WTC11 (cell line): ENCODE data around the gene ATP10D.

Source experiments
- ARID4B ChIP-seq: sonication (generic); formaldehyde crosslinking; IDR thresholded peaks from 2 replicates; pipeline ENCODE4 v1.8.0; 2023; ENCODE audit warnings: missing genetic modification reagents, mild to moderate bottlenecking, borderline replicate concordance
- ATF1 ChIP-seq: sonication (generic); formaldehyde crosslinking; IDR thresholded peaks from 2 replicates; pipeline ENCODE4 v1.8.1; 2023; ENCODE audit warnings: mild to moderate bottlenecking, moderate library complexity, missing genetic modification reagents
- CREB1 ChIP-seq: sonication (generic); formaldehyde crosslinking; IDR thresholded peaks from 2 replicates; pipeline ENCODE4 v1.8.0; 2023; ENCODE audit warnings: mild to moderate bottlenecking, missing genetic modification reagents
- CTCF ChIP-seq: fragments of 200-600 bp; IDR thresholded peaks from 2 replicates; pipeline ENCODE4 v1.8.0; 2022; ENCODE audit warnings: antibody characterized with exemption
- MYBL2 ChIP-seq: sonication (generic); formaldehyde crosslinking; IDR thresholded peaks from 2 replicates; pipeline ENCODE4 v1.8.1; 2023; ENCODE audit warnings: mild to moderate bottlenecking, moderate library complexity, missing genetic modification reagents
- SP1 ChIP-seq: sonication (generic); formaldehyde crosslinking; conservative IDR thresholded peaks from 2 replicates; pipeline ENCODE4 v1.8.1; 2022; ENCODE audit warnings: missing genetic modification reagents
- USF2 ChIP-seq: sonication (generic); formaldehyde crosslinking; IDR thresholded peaks from 2 replicates; pipeline ENCODE4 v1.8.1; 2023; ENCODE audit warnings: mild to moderate bottlenecking, missing genetic modification reagents, moderate library complexity
- ZBTB43 ChIP-seq: sonication (generic); formaldehyde crosslinking; IDR thresholded peaks from 2 replicates; pipeline ENCODE4 v1.8.1; 2023; ENCODE audit warnings: mild to moderate bottlenecking, missing genetic modification reagents
- ZNF416 ChIP-seq: fragments of 250-450 bp; sonication (Bioruptor Pico); IDR thresholded peaks from 2 replicates; pipeline ENCODE4 v1.9.0; 2021; ENCODE audit warnings: mild to moderate bottlenecking, inconsistent platforms

GRCh38 chr4:47579235-47579634, 94.2 kb downstream of the ATP10D start:
- TF ChIP-seq CTCF = no peak
- no peak for TF ChIP-seq ZNF416 (CRISPR knock-in tag)
- TF ChIP-seq ATF1 (CRISPR knock-in tag) = no peak
- TF ChIP-seq ZBTB43 (CRISPR knock-in tag) = no peak
- no peak for TF ChIP-seq USF2 (CRISPR knock-in tag)
- TF ChIP-seq MYBL2 (CRISPR knock-in tag) = no peak
- no peak for TF ChIP-seq ARID4B
- TF ChIP-seq CREB1 = no peak
- no peak for TF ChIP-seq SP1 (CRISPR knock-in tag)
